Retina (tissue), 1 donor: ENCODE data around the gene RNPS1.

Source experiments
- DNase-seq: peaks from one replicate; pipeline ENCODE4 v3.0.0-alpha.2; 2016

RNPS1 gene, protein sequence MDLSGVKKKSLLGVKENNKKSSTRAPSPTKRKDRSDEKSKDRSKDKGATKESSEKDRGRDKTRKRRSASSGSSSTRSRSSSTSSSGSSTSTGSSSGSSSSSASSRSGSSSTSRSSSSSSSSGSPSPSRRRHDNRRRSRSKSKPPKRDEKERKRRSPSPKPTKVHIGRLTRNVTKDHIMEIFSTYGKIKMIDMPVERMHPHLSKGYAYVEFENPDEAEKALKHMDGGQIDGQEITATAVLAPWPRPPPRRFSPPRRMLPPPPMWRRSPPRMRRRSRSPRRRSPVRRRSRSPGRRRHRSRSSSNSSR

DNA sequence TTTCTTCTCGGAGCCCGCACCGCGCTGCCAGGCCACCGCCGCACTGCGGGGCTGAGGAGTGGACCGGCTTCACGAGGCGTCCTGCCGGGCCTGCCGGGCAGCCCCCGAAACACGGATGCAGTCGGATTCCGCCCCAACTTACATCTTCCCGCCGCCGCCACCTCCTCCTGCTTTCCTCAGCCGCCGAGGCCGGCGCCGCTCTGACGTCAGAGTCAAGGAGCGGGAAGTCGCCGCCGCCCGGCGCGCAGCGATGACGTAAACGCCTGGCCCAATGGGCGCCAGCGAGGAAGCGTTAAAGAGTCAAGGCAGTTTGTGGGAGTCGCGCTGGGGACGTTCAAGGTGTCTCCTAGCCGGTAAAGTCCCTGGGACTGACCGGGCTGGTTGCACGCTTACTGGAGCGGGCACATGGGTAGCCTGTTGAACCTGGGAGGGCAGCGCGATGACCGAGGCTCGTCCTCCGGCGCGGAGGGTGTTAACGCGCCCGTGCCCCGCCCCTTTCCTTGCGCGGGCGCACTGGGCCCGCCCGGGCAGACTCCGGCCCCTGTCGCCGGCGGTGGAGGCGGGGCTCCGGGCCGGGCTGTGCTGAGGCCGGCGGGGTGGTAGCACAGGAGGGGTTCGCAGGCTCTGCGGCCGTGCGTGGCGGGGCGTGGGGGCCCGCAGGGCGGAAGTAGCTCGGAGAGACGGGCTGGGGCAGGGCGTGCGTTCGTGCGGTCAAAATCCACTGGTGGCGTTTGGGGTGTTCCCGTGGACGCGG, at the start of gene RNPS1:
TSS of gene RNPS1 (minus strand) at position 214 of the 754 bp plus-strand sequence. CDS start 3,483 bp downstream, outside the sequence.
- peak; percentile 100 for DNase-seq

DNA sequence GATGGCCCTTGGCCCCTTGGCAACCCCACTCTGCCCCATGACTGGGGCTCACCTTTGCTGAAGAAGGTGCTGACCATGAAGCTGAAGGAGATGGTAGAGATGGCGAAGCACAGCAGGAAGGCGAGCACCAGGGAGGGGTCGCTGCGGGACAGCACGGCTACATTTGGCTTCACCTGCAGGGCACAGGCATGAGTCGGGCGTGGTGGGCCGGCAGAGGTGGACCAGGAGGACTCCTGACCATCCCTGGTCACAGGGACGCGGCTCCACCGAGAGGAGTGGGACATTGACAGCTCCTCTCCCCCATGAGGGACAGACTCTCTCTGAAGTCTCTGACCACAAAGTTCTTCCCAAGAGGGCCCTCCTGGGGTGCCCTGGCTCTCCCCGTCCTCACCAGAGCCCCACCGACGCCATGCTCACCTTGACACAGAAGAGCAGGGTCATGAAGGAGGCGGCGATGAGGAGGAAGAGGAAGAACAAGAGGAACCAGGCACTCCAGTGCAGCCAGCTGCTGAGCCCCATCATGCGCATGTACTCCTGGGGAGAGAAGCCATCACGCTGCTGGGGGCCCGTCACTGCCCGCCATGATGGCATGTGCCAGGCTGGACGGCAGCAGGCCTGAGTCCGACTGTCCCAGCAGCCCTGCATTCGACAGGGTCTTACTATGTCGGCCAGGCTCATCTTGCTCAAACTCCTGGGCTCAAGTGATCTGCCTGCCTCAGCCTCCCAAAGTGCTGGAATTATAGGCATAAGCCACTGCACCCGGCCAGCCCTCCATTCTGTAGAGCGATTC, 49.5 kb upstream of the RNPS1 start:
- no peak for DNase-seq

DNA sequence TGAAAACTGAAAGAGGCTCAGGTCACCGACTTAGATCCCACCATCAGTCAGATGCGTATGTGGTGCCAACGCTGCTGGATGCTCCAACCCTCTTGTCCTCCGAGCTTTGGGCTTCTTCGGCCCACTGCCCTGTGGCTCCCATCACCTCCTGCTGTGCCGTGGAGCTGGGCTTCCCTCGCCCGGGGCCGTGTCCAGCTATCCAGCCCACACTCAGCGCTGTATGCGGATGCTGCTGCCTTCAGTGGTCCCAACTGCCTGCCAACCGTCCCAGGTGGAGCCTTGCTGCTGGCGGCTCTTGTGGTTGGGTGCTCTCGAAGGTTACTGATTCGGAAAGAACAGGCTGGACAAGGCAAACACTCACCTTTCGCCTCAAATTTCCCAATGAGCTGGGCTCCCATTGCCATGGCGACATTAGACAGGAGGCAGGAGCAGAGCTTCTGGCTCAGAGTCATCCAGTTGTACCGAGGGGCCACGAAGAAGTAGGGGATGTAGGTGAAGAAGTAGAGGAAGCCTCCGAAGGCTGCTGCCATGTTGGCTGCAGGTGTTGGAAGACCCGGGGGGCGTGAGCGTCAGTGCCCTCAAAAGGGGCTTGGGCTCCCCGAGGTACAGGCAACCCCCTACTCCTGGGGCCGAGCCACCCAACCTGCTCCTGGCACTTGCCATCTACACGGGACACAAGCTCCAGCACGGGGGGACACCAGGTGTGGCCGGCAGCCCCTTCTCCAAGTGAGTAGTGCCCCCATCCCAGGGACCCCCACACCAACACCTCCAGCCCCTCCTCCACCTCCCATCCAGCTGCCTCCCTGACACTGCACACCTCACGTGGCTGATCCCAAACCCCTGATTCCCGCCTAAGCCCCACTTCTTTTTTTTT, 40.4 kb upstream of the RNPS1 start:
- no peak for DNase-seq

DNA sequence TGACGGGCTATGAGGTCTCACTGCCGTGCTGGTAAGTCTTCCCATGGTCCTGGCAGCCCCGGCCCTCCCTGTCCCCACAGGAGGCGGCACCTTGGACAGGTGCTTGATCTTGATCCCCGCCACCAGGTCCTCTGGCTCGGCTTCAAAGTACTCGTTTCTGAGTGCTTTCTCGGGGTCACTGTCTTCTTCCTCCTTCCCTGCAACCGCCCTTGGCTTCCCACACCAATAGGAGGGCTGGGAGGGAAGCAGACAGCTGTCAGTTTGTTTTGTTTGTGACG, 31.9 kb upstream of the RNPS1 start:
- DNase-seq: no peak

DNA sequence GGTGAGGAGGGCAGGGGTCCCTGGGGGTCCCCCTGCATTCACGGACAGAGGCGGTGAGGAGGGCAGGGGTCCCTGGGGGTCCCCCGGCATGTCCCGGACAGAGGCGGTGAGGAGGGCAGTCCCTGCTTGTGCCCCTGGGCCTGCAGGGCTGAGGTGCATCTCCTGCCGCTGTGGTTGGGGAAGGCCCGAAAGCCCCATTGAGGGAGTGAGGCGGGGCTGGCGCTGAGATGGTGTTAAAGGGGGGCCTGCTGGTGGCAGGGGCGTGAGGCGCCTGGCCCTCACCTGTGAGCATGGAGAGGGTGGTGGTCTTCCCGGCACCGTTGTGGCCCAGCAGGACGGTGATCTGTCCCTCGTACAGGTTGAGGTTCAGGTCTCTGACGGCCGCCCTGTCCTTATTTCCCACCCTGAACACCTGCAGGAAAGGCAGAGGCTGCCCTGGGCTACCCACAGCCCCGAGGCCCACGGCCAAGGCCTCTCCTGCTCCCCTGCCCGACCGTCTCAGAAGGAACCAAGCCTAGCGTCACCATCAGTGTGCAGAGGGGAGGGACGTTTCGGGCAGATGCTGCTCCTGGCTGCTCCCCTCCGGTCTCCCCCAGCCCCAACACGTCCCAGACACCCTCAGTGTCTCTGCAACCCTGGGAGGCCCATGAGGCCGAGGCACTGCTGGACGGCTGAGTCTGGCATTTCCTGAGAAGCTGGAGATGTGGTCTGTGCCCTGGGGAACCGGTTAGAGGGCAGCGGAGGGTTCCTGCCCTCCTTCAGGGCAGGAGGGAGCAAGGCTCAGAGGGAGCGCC, 31.4 kb upstream of the RNPS1 start:
- DNase-seq: no peak

DNA sequence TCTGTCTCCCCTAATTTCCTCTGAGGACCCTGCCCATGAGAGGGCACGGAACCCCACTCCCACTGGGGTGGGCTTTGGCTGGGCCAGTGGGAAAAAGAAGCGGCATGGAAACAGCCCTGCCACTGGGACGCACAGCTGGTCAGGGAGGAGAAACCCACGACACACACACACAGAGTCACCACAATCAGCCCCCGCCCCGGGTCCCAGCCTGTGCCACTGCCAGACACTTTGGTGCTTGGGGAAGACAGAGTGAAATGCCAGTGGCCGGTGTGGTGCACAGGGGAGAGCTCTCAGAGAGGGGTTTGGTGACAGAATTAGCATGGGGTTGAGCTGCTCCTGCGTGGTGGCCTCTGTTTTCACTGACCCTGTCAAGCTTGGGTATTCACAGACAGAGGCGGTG, 30.7 kb upstream of the RNPS1 start:
- DNase-seq: no peak

DNA sequence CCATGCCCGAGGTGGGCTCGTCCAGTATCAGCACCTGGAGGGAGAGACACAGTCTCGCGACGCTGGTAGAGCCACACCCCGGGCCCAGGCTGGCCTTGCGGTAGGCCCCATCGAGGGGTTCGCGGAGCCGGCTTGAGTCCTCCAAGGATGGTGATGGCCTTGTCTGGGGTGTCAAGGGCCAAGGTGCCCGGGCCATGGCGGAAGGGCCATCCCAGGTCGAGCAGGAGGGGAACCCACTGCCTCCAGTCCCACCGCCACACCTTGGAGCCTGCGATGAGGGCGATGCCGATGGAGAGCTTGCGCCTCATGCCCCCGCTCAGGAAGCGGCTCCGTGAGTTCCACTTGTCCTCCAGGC, 29.6 kb upstream of the RNPS1 start:
- DNase-seq: no peak

DNA sequence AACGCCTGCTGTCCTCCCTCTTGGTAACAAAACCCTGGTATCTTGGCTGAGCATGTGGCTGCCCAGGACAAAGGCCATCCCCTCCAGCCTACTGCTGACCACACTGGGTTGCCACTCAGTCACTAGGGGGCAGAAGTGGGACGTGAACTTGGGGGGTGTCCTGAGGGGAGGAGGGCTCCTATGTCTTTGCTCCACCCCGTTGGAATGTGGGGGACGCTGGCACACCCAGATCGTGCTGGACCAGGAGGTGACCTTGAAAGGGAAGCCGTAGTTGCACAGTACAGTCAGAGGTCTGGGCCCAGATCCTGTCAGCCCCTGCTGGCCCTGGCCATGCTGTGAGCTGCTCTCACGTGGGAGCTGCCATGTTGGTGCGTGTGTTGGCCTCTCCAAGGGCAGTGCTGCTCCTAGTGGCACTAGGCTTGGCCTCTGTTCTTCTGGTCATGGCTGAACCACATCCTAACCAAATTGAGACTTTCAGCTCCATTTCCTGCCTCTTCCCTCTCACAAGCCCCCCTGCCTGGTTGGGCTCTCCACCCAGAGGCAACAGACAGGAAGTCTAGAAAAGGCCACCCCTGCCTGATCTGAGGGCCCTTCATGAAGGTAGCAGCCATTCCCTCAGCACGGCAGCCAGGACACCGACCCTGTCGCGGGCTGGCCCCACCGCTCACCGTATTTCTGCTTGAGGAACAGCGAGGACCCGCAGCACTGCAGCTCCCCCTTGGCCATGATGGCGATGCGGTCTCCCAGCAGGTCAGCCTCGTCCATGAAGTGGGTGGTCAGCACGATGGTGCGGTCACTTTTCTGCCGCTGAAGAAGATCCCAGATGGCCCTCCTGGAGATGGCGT, 29.0 kb upstream of the RNPS1 start:
- DNase-seq: peak; percentile 18

DNA sequence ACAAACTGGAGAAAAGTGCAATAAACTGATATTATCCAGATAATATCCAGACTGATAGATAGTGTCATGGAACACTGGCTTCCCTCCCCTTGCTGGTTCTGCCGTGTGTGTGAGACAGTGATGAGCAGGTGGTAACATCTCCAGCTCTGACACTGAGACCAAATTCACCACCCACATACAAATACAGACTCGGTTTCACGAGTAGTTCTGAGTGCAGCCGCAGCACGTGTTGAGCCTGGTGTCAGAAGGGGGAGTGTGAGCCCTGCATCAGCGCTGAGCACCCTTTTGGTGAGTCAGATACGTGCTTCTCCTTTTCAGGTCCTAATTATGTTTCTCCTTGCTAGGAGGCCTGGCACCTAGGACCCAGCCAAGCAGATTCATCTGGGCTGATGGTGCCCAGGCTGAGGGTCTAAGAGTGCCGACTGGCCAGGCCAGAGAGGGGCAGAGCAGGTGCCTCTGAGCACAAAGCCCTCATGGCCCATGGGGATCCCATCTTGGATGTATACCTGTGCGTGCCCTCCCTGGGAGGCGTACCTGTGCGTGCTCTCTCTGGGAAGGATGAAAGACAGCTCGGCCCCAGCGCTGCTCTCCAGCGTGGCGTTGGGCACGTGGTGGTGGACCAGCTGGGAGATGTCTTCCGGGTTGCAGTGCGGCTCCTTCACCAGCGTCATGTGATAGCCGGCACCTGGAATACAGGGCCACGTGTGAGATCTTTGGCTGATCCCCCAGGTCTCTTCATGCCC, 27.3 kb upstream of the RNPS1 start:
- DNase-seq: no peak

DNA sequence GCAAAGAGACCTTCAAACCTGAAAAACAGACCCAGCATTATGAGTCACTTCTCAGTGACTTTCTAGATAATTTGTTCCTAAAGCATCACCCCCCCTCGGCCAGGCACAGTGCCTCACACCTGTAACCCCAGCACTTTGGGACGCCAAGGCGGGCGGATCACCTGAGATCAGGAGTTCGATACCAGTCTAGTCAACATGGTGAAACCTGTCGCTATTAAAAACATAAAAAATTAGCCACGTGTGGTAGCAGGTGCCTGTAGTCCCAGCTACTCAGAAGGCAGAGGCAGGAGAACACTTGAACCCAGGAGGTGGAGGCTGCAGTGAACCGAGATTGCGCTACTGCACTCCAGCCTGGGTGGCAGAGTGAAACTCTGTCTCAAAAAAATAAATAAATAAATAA, 24.3 kb upstream of the RNPS1 start:
- DNase-seq: no peak

DNA sequence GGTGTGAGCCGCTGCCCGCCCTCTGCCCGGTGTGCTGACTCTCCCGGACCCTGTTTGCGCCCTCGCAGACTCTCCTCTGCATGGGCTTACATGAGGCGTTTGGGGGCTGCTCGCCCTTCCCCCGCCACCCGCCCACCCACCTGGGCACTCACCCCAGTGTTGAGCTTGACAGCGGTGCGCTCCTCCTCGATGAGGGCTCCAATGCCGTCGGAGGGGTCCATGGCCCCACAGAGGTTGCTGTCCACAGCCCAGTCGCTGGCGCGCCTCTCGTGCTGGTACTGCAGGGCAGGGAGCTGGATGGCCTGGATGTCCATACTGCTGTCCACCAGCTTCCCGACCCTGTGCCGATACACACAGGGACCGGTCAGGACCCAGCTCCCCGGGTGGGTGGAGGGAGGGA, 21.4 kb upstream of the RNPS1 start:
- no peak for DNase-seq

DNA sequence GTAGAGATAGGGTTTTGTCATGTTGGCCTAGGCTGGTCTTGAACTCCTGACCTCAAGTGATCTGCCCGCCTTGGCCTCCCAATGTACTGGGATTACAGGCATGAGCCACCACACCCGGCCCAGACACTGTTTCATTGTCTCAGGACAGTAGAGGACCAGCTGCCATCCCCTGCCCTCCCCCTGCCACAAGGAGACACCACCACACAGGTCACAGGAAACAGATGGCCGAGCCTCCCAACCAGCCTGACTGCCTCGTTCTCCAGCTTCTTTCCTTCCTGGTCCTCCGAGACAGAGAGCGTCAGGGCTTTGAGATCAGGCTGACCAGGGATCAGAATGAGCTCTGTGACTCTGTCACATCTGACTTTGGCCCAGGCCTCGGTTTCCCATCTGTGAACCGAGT, 20.8 kb upstream of the RNPS1 start:
- no peak for DNase-seq

DNA sequence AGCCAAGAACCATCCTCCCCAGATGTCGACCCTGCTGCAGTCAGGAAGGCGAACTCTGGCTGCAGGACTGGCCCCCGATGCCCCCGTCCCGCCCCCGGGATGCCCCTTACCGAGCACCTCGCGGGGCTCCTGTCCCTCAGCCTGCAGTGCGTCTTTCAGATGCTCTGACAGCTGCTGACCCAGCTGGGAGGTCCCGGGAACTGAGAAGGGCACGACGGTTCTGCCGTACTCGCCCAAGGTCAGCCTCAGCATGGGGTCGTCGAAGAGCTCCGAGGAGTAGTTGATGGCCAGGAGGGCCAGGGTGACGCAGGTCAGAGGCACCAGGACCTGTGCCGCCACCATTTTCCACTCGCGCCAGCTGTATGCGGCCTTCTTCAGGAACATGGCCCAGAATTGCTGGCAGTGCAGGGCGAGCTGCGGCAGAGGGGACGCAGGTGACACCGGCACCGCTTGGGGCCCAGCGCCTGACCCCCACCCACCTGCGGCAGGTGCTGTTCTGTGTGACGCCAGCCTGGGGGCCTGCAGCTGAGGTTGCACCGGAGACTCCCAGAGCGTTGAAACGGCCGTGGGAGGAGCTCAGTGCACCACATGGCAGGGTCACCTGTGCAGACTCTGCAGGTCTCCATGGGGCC, 20.1 kb upstream of the RNPS1 start:
- no peak for DNase-seq

DNA sequence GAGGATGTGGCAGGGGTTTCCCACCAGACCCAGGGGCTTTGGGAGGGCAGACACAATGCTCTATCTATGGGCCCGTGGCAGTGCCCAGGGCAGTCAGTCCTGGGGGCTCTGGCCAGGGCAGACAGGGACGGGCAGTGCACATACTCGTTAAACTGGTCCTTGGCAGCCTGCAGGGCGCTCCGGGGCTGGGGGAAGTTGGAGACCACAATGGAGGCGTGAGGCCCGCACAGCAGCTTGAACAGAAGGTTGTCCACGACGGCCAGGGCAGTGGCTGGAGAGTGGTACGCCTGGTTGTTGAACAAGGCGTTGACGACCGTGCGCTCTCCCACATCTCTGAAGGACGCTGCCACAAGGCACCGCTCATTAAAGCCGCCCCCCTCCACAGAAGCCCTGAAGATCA, 18.6 kb upstream of the RNPS1 start:
- no peak for DNase-seq

DNA sequence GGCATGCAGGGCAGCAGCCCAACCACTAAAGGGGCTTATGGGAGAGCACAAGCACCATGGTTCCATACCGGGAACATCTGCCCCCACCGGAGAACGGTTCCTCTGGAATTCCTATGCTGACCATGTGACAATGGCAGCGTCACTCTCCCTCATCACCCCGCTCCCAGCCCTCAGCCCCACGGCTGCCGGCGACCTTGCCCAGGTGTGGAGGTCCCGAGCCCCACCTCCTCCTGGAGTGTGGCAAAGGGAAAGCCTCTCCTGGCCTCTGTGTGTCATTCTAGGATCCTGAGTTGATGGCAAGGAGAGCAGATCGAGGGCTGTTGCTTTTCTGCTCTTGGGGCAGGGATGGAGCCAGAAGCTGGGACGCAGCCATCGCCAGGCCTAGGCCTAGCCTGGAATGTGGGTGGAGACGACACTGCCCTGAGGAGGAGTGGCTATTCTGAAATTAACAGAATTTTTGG, 17.8 kb upstream of the RNPS1 start:
- no peak for DNase-seq

DNA sequence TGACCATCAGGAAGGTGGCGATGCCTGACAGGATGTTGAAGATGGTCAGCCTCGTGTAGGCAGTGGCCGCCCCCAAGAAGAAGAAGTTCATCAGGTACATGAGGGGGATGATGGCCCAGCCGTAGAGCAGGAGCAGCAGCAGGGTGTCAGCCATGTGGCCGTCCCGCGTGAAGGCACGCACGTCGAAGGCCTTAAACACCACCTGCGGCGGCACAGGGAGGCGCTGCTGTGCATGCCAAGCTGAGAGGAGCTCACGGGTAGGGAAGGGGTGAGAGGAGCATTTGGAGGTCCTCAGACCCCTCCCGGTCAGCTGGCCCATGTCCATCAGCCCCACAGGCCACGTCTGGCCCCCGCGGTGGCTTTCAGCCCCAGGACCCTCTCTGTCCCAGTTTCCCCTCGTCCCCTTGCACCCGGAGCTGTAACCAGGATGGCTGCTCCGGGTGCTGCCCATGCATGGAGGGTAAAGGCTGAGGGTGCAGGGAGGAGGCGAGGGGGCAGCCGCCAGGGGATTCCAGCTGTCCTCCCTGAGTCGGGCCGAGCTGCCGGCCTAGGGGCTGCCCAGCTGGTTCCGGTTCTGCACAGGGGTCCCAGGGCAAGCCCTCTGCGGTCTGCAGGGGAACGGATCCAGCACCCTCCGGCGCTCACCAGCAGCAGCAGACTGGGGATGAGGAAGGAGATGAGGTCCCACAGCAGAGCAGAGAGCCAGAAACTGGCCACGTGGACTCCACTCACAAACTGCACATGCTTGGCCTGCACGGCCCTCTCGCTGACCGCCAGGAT, 17.1 kb upstream of the RNPS1 start:
- DNase-seq: no peak

DNA sequence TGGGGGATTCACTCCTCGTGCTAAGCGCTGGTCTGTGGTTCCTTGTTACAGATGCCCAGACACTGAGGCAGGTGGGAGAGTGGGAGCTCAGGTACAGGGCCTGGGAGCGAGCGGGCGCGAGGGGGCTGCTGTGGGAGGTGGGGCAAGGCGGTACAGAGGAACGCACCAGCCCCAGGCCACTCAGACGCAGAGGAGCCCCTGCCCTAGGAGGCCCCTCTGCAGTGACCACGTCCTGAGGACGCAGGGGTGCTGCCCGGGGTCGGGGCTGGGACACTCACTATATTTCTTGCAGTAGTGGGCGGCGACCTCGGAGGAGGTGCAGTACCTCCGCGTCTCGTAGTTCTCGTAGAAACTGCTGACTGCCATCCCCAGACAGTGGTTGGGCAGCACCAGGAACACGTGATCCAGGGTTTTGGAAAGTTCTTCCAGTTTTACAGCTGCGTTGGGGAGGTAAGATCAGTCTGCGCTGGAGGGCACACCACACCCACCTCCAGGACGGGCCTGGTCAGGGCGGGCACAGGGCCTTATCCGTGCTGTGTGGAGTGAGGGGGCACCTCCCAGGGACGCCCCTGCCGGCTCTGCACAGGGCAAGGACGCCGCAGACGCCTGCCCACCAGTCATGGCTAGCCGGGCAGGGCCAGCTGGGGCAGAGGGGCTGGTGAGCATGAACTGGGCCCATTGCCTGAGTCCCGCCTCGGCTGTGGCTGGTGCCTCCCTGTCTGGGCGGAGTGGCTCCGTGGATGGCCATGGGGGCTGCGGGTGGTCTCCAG, 16.3 kb upstream of the RNPS1 start:
- no peak for DNase-seq

DNA sequence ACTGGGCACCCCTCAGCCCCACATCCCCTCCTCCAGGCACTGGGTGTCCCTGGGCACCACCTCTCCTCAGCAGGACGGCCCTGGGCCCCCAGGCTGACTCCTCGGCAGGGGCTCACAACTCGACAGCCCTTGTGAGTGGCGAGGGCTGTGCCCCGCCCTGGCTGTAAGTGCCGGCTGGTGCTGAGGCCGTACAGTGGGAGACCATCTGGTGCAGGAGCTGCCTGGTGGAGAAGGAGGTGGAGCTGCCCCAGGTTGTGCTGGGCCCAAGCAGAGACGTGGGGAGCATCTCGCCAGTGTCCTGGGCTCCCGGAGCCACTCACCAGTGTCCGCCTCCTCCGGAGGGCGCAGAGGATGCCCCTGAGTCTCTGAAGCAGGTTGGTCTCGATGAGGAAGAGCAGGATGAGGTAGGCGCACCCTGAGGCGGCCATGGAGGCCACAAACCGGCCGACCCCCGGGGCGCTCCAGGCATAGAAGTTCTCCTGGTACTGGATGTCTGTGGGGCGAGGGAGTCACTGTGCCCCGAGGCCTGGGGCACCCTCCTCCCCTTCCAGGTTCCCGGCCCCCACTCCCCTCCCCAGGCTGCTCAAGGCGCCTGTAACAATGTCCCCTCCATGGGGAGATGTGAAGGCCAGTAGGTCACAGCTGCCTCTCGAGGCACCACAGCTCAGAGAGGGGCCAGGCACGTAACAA, 15.1 kb upstream of the RNPS1 start:
- DNase-seq: no peak
